Stimulated activated CD8-positive, alpha-beta memory T cell treated with anti-CD3 and anti-CD28 coated beads, Interleukin-4, amount 100 ng/mL, for 1 hour (primary cell): ENCODE measurements around the gene PIP4K2A.

ENCODE experiments used
- DNase-seq, 2 donors: peaks; one replicate each; pipeline ENCODE4 v3.0.0-alpha.2; 2020; ENCODE audit warnings: low read depth in 2 of 2, low spot score in 1 of 2

PIP4K2A gene

GRCh38 chr10:22622242-22622806 lies 92.1 kb downstream of the PIP4K2A start:
- DNase-seq: no peak

GRCh38 chr10:22621726-22622125 lies 92.7 kb downstream of the PIP4K2A start:
- DNase-seq: no peak

GRCh38 chr10:22620929-22621328 lies 93.4 kb downstream of the PIP4K2A start:
- DNase-seq: no peak

GRCh38 chr10:22620140-22620857 lies 94.1 kb downstream of the PIP4K2A start:
- no peak for DNase-seq

- no peak for DNase-seq
Observed at GRCh38 chr10:22619101-22619500, 95.3 kb downstream of the PIP4K2A start.

- no peak for DNase-seq
Observed at GRCh38 chr10:22618078-22618785, 96.1 kb downstream of the PIP4K2A start.

- DNase-seq: no peak
Observed at GRCh38 chr10:22617516-22617915, 96.9 kb downstream of the PIP4K2A start.

GRCh38 chr10:22617051-22617450 lies 97.3 kb downstream of the PIP4K2A start:
- no peak for DNase-seq

- no peak for DNase-seq
Observed at GRCh38 chr10:22615819-22616499, 98.4 kb downstream of the PIP4K2A start.

GRCh38 chr10:22615101-22615500 lies 99.3 kb downstream of the PIP4K2A start:
- no peak for DNase-seq

- DNase-seq: no peak
Observed at GRCh38 chr10:22613011-22613410, 101.4 kb downstream of the PIP4K2A start.

- DNase-seq: no peak
Observed at GRCh38 chr10:22612318-22612717, 102.1 kb downstream of the PIP4K2A start.

GRCh38 chr10:22611425-22612115 lies 102.8 kb downstream of the PIP4K2A start:
- peak in 1 of 2 donors; percentile 36 for DNase-seq

- DNase-seq: no peak
Observed at GRCh38 chr10:22610610-22611009, 103.8 kb downstream of the PIP4K2A start.

- DNase-seq: no peak
Observed at GRCh38 chr10:22609719-22610465, 104.5 kb downstream of the PIP4K2A start.

GRCh38 chr10:22609251-22609650 lies 105.1 kb downstream of the PIP4K2A start:
- no peak for DNase-seq

- no peak for DNase-seq
Observed at GRCh38 chr10:22607261-22607660, 107.1 kb downstream of the PIP4K2A start.

GRCh38 chr10:22606164-22606614 lies 108.2 kb downstream of the PIP4K2A start:
- DNase-seq: no peak

GRCh38 chr10:22605168-22605567 lies 109.2 kb downstream of the PIP4K2A start:
- DNase-seq: no peak

GRCh38 chr10:22604344-22605126 lies 109.8 kb downstream of the PIP4K2A start:
- DNase-seq: no peak
